Panc1 (cell line): Measurements from ENCODE around the gene DHX57. TPM values are rescaled to one million over a fixed set of nuclear protein-coding genes. Genes with fewer than 3 reads are reported as not detected.

Source experiments
- ATAC-seq: fragments of 200-7000 bp; cut with Tn5 transposase; 2 replicates; pipeline ENCODE4 v1.9.1; 2020; ENCODE audit warnings: mild to moderate bottlenecking, moderate library complexity
- BruUV-seq: library from RNA; stranded (reverse); fragments of 400-500 nt; replicated peaks from 2 replicates; lab custom pipeline; 2021; lab: Mats Ljungman, UMichigan
- CTCF ChIA-PET: fragments of 300-600 bp; sonication (Branson Sonifier 250); formaldehyde crosslinking; loops from one replicate; lab custom pipeline; 2022; ENCODE audit warnings: antibody characterized with exemption; lab: Charles Lee
- POLR2A ChIA-PET: fragments of 300-600 bp; sonication (Branson Sonifier 250); formaldehyde crosslinking; loops from one replicate; lab custom pipeline; 2022; ENCODE audit warnings: antibody characterized with exemption; lab: Charles Lee
- DNase-seq: peaks from one replicate; pipeline ENCODE4 v3.0.0-alpha.2; 2010; ENCODE audit warnings: low read depth, low spot score
- H3K27ac ChIP-seq: 2 replicates; pipeline ENCODE4 v1.5.1; 2011; ENCODE audit warnings: mild to moderate bottlenecking, low read length, inconsistent platforms
- H3K27me3 ChIP-seq: fragments of 200-500 bp; sonication (Bioruptor generic); 2 replicates; pipeline ENCODE4 v1.6.0; 2014; ENCODE audit warnings: low read length, inconsistent platforms; ENCODE audit not compliant: control insufficient read depth, insufficient read depth
- H3K36me3 ChIP-seq: fragments of 200-500 bp; sonication (Bioruptor generic); 2 replicates; pipeline ENCODE4 v1.5.1; 2014; ENCODE audit warnings: inconsistent platforms, mild to moderate bottlenecking, low read length, moderate library complexity; ENCODE audit not compliant: control insufficient read depth, insufficient read depth
- H3K4me1 ChIP-seq: 2 replicates; pipeline ENCODE4 v1.5.1; 2011; ENCODE audit warnings: inconsistent platforms, mild to moderate bottlenecking, low read length, moderate library complexity; ENCODE audit not compliant: control insufficient read depth, insufficient read depth
- H3K4me3 ChIP-seq, 2 experiments: 2 replicates each; pipeline ENCODE4 v1.5.1; 2011 to 2012; ENCODE audit warnings: low read depth in 2 of 2, low read length in 2 of 2, mild to moderate bottlenecking in 2 of 2, inconsistent platforms in 1 of 2, moderate library complexity in 1 of 2
- H3K9me3 ChIP-seq: fragments of 200-500 bp; sonication (Bioruptor generic); 2 replicates; pipeline ENCODE4 v1.5.1; 2014; ENCODE audit warnings: low read depth, mild to moderate bottlenecking, inconsistent platforms, low read length, moderate library complexity; ENCODE audit not compliant: control insufficient read depth, insufficient read depth
- CTCF ChIP-seq: fragments of 450-650 bp; IDR thresholded peaks from 2 replicates; pipeline ENCODE4 v1.5.1; 2017; ENCODE audit warnings: mild to moderate bottlenecking
- POLR2AphosphoS5 ChIP-seq: IDR thresholded peaks from 2 replicates; pipeline ENCODE4 v1.6.1; 2012; ENCODE audit warnings: mild to moderate bottlenecking, low read depth, low read length, moderate library complexity
- REST ChIP-seq, 2 experiments: IDR thresholded peaks; 2 replicates each; pipeline ENCODE4 v1.6.1; 2011 to 2012; ENCODE audit warnings: low read depth in 2 of 2, control low read depth in 1 of 2, low read length in 1 of 2, mild to moderate bottlenecking in 1 of 2, moderate library complexity in 1 of 2; ENCODE audit not compliant: insufficient read depth in 1 of 2
- SIN3A ChIP-seq: IDR thresholded peaks from 2 replicates; pipeline ENCODE4 v1.6.1; 2012; ENCODE audit warnings: low read depth, mild to moderate bottlenecking, low read length, moderate library complexity, borderline replicate concordance; ENCODE audit not compliant: insufficient read depth
- TCF7L2 ChIP-seq: IDR thresholded peaks from 2 replicates; pipeline ENCODE4 v1.6.1; 2011; ENCODE audit warnings: mild to moderate bottlenecking, low read depth, low read length, inconsistent platforms
- in situ Hi-C: cut with HindIII; loops from 2 replicates; pipeline ENCODE4 v1.10.0; 2016; ENCODE audit warnings: low sequenced_read_pairs, low pct_unique_long_range_greater_than_20kb
- intact Hi-C: fragments of 100-400 bp; cut with micrococcal nuclease; formaldehyde crosslinking; loops from one replicate; pipeline ENCODE4 v1.10.0; 2022; ENCODE audit not compliant: unreplicated experiment
- total RNA-seq: library from RNA; stranded (reverse); gene quantifications from one replicate; pipeline ENCODE4 v1.2.1, GENCODE V29; 2021; ENCODE audit not compliant: unreplicated experiment

The DHX57 gene
- total RNA-seq, 1 experiment from 2014 or later, result 20.6 TPM

GRCh38 chr2:38808677-38809076 lies 67.1 kb downstream of the DHX57 start:
- no peak for DNase-seq
- no peak overlapping the region for H3K27ac ChIP-seq
- ChIA-PET CTCF (no interaction called here), POLR2A (no interaction called here)
- no TSS peak for BruUV-seq
- H3K9me3 ChIP-seq, result no peaks in the 10 kb centered on the region
- no peak overlapping the region for H3K4me3 ChIP-seq
- no peaks in the 10 kb centered on the region for H3K4me1 ChIP-seq
- intact Hi-C loops, result no loop called here
- in situ Hi-C loops, result no loop called here
- ATAC-seq, result no peak
- TF ChIP-seq POLR2AphosphoS5, result no peak
- no peak for TF ChIP-seq CTCF
- no peak for TF ChIP-seq SIN3A
- no peak for TF ChIP-seq TCF7L2
- no peak for TF ChIP-seq REST (IDR thresholded peaks at IDR 0.05; ENCODE audit: insufficient read depth in 1 of 2, low read depth in 2 of 2, low read length in 1 of 2)
- no peaks in the 10 kb centered on the region for H3K27me3 ChIP-seq
- H3K36me3 ChIP-seq, result no peaks in the 10 kb centered on the region

- ChIA-PET POLR2A (interaction anchor here (0.6 kb wide), 2 partner anchors 19 to 399 kb away, joined by 4 to 6 read pairs; no protein-coding TSS in a partner anchor), CTCF (no interaction called here)
Measured at GRCh38 chr2:38806733-38807059, 69.0 kb downstream of the DHX57 start.

More at GRCh38 chr2:38806733-38807059, 69.0 kb downstream of the DHX57 start:
- no peak for TF ChIP-seq REST (IDR thresholded peaks at IDR 0.05; ENCODE audit: insufficient read depth in 1 of 2, low read depth in 2 of 2, low read length in 1 of 2)
- TF ChIP-seq SIN3A, result no peak
- TF ChIP-seq CTCF, result no peak
- no peak for TF ChIP-seq POLR2AphosphoS5
- TF ChIP-seq TCF7L2, result no peak
- Histone ChIP-seq H3K27ac (no peak overlapping the region), H3K4me3 (no peak overlapping the region), H3K27me3 (no peaks in the 10 kb centered on the region), H3K9me3 (no peaks in the 10 kb centered on the region), H3K4me1 (no peaks in the 10 kb centered on the region), H3K36me3 (no peaks in the 10 kb centered on the region)
- in situ Hi-C loops (no loop called here), intact Hi-C loops (no loop called here)
- no peak for DNase-seq
- no TSS peak for BruUV-seq
- no peak for ATAC-seq
